Measurements from ENCODE around the gene RFC3.

Gene RFC3

GRCh38 chr13:33870046-33870668, 52.2 kb downstream of the RFC3 start:
- no peak overlapping the region for H3K4me3 ChIP-seq (ENCODE audit: low read depth, low read length)

DNA sequence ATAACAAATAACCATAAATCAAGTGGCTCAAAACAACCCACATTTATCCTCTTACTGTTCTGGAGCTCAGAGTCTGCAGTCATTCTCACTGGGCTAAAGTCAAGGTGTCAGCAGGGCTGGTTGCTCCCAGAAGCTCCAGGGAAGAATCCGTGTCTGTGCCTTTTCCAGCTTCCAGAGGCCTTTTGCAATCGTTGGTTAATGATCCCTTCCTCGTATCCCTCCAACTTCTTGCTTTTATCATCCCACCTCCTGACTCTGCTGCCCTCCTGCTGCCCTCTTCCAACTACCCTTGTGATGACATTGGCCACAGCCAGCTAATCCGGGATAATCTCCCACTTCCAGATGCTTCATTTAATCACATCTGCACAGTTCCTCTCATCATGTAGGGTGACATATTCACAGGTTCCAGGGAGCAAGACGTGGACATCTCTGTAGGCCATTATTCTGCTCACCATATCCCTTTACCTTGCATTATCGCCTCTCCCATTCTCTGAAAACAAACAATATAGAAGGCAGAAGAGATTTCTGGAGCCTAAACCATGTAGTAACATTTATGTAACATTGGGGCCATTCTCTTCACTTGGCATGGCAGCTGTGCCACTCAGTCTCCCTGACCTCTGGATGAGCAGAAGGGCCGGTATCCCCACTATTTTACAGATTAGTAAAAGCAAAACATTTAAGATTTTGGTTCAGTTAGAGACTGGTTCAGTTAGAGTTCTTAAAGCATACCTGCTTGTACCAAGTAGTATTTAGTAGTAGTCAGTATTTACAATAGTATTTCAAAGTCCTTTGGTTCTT, 53.5 kb downstream of the RFC3 start:
- no peak for TF ChIP-seq GLIS1 (tag by site-specific recombination; IDR thresholded peaks at IDR 0.05)
- POLR2A ChIA-PET, result no interaction called here

More at GRCh38 chr13:33870046-33870668, 52.2 kb downstream of the RFC3 start:
- no peaks in the 10 kb centered on the region; the same call in 1 of the 2 replicates for H3K4me1 ChIP-seq (ENCODE audit: control insufficient read depth, insufficient read depth, low read length)
- TF ChIP-seq GFI1B (tag by site-specific recombination; IDR thresholded peaks at IDR 0.05) (no peak), ZNF621 (tag by site-specific recombination; IDR thresholded peaks at IDR 0.05) (no peak), ZNF23 (tag by site-specific recombination; IDR thresholded peaks at IDR 0.05; ENCODE audit: borderline replicate concordance) (no peak), ZNF169 (tag by site-specific recombination; IDR thresholded peaks at IDR 0.05) (no peak), SALL2 (tag by site-specific recombination; IDR thresholded peaks at IDR 0.05; ENCODE audit: borderline replicate concordance) (no peak), KLF10 (tag by site-specific recombination; IDR thresholded peaks at IDR 0.05) (no peak), ZNF776 (tag by site-specific recombination; IDR thresholded peaks at IDR 0.05; ENCODE audit: borderline replicate concordance) (no peak), PATZ1 (tag by site-specific recombination; IDR thresholded peaks at IDR 0.05) (no peak), ZNF140 (tag by site-specific recombination; IDR thresholded peaks at IDR 0.05) (no peak), CTCF (tag by site-specific recombination; IDR thresholded peaks at IDR 0.05) (no peak), ZNF366 (tag by site-specific recombination; conservative IDR thresholded peaks at IDR 0.05) (no peak), ZNF404 (tag by site-specific recombination; IDR thresholded peaks at IDR 0.05) (no peak), ZNF560 (tag by site-specific recombination; IDR thresholded peaks at IDR 0.05; ENCODE audit: borderline replicate concordance) (no peak), ZNF146 (tag by site-specific recombination; IDR thresholded peaks at IDR 0.05) (no peak), ZNF830 (tag by site-specific recombination; IDR thresholded peaks at IDR 0.05; ENCODE audit: low read depth) (no peak), MZF1 (tag by site-specific recombination; IDR thresholded peaks at IDR 0.05; ENCODE audit: borderline replicate concordance) (no peak), MYNN (tag by site-specific recombination; IDR thresholded peaks at IDR 0.05; ENCODE audit: borderline replicate concordance) (no peak), ZNF670 (tag by site-specific recombination; IDR thresholded peaks at IDR 0.05; ENCODE audit: low read depth) (no peak)
- H3K9me3 ChIP-seq (ENCODE audit: control insufficient read depth, insufficient read depth, low read depth, low read length), result no peaks in the 10 kb centered on the region
- POLR2A ChIA-PET, result no interaction called here
- CTCF ChIA-PET, result interaction anchor here (0.6 kb wide), 1 partner anchor 1317 kb away, joined by 3 read pairs; no protein-coding TSS in a partner anchor
- no peak overlapping the region for H3K27ac ChIP-seq (ENCODE audit: extremely low read depth, low read depth, low read length)
- H3K36me3 ChIP-seq (ENCODE audit: control insufficient read depth in 2 of 2, insufficient read depth in 1 of 2, low read length in 2 of 2), result peaks cover 0 to 3% of the 10 kb centered on the region in 2 experiments; a peak in 1 of 3 replicates

More for the DNA sequence above, 53.5 kb downstream of the RFC3 start:
- CTCF ChIA-PET, result no interaction called here
- Histone ChIP-seq H3K4me1 (ENCODE audit: control insufficient read depth, insufficient read depth, low read length) (no peaks in the 10 kb centered on the region; the same call in 1 of the 2 replicates), H3K9me3 (ENCODE audit: control insufficient read depth, insufficient read depth, low read depth, low read length) (no peaks in the 10 kb centered on the region), H3K27ac (ENCODE audit: extremely low read depth, low read depth, low read length) (no peak overlapping the region), H3K36me3 (ENCODE audit: control insufficient read depth in 2 of 2, insufficient read depth in 1 of 2, low read length in 2 of 2) (peaks cover 0 to 3% of the 10 kb centered on the region in 2 experiments; a peak in 1 of 3 replicates), H3K4me3 (ENCODE audit: low read depth, low read length) (no peak overlapping the region)

Measured in HEK293 (cell line).